Adrenal gland (tissue), 12 donors: ENCODE data around the gene P3H2. TPM values are rescaled to one million over a fixed set of nuclear protein-coding genes. Genes with fewer than 3 reads are reported as not detected.

Experiments
- DNase-seq, 7 donors: peaks; one replicate each; pipeline ENCODE4 v3.0.0-alpha.2; 2019 to 2020
- H3K27ac ChIP-seq, 5 donors: fragments of 200-600 bp; sonication (generic) in 4 of 5; 1 replicate in 3 of 5; 2 replicates in 2 of 5; pipeline versions ENCODE4 v1.5.1 to v1.8.0; 2016 to 2020; ENCODE audit warnings: mild to moderate bottlenecking in 1 of 5
- H3K27me3 ChIP-seq: fragments of 200-600 bp; 2 replicates; pipeline ENCODE4 v1.8.0; 2021
- H3K36me3 ChIP-seq, 2 donors: fragments of 200-600 bp; replicated peaks in 1 of 2; 1 replicate in 1 of 2; 2 replicates in 1 of 2; pipeline versions ENCODE4 v1.5.1 to v1.8.0; 2018 to 2022
- H3K4me1 ChIP-seq, 2 donors: fragments of 200-600 bp; replicated peaks in 1 of 2; 1 replicate in 1 of 2; 2 replicates in 1 of 2; pipeline versions ENCODE4 v1.5.1 to v1.8.0; 2018 to 2021
- H3K4me3 ChIP-seq, 4 donors: fragments of 200-600 bp; sonication (generic) in 3 of 4; one replicate each; pipeline ENCODE4 v1.5.1; 2016 to 2018
- H3K9me3 ChIP-seq, 3 donors: fragments of 200-600 bp; sonication (generic) in 1 of 3; replicated peaks in 1 of 3; 1 replicate in 2 of 3; 2 replicates in 1 of 3; pipeline versions ENCODE4 v1.5.1 to v1.8.0; 2016 to 2021
- CTCF ChIP-seq, 6 experiments: fragments of 450-650 bp in 4 of 6; fragments of 200-600 bp in 2 of 6; sonication (generic) in 1 of 6; IDR thresholded peaks; 1 replicate in 5 of 6; 2 replicates in 1 of 6; pipeline versions ENCODE4 v1.5.1 to v1.8.0; 2016 to 2021; ENCODE audit warnings: antibody characterized with exemption in 6 of 6, mild to moderate bottlenecking in 2 of 6, moderate library complexity in 1 of 6
- POLR2A ChIP-seq, 2 donors: fragments of 450-650 bp; IDR thresholded peaks; one replicate each; pipeline ENCODE4 v1.6.1; 2017; ENCODE audit warnings: antibody characterized with exemption in 2 of 2, mild to moderate bottlenecking in 2 of 2, moderate library complexity in 1 of 2
- WGBS, 4 donors: extraction: QIAGEN DNeasy Blood & Tissue Kit in 2 of 4; methylation state at CpG; one replicate each; pipeline versions ENCODE4 v1.1.5 to v1.1.7; 2013 to 2017; 5-methylcytosine and 5-hydroxymethylcytosine counted together
- intact Hi-C, 2 donors: fragments of 100-400 bp; cut with DNase I; formaldehyde crosslinking; loops; one replicate each; pipeline versions ENCODE4 v1.14.1 to v1.15.0; 2022 to 2023
- polyA plus RNA-seq, 3 donors: library from polyadenylated mRNA; stranded (reverse); fragments of 200-250 nt in 2 of 3; fragments of 350-450 nt in 1 of 3; fragmentation: Illumina TruSeq in 1 of 3; extraction: RNeasy Lipid Tissue Mini Kit (QIAGEN cat#74804) in 1 of 3; gene quantifications; one replicate each; pipeline ENCODE4 v1.2.3, GENCODE V29; 2013 to 2014
- total RNA-seq, 9 donors: library from RNA; depleted of rRNA in 4 of 9; stranded (reverse); fragments of >200 nt in 4 of 9; fragments of 120-200 nt in 1 of 9; fragmentation: NEBNext Ultra II Directional in 1 of 9; extraction: Animal tissue kit (Norgen Biotek cat#: 25700) in 1 of 9; gene quantifications; one replicate each; pipeline versions ENCODE4 v1.1.0 to v1.2.4, GENCODE V29; 2013 to 2023
- donor health status: healthy with polysubstance abuse.
- donor health status: Bipolar disorder and iron deficiency.
- donor health status: DM: yes; HTN: yes; CAD: no.
- donor health status: DM: no; HTN: no; CAD: no.
- donor health status: DM: no; HTN: no; CAD: no.
- donor health status: DM: yes; HTN: yes; CAD: no.

Gene P3H2
- total and polyA plus RNA-seq, 12 donors, result 22.8 to 175 (median 88.1) TPM

- 45 to 58% (median 50%) methylated on average over 4 of the region's 4 CpGs for WGBS, 4 donors
Observed at GRCh38 chr3:190097025-190097424, 23.7 kb downstream of the P3H2 start.

GRCh38 chr3:190096345-190096744, 24.4 kb downstream of the P3H2 start:
- Histone ChIP-seq H3K27me3 (no peaks in the 10 kb centered on the region), H3K4me1 (peaks cover 38 to 79% of the 10 kb centered on the region in 2 donors), H3K36me3 (no peaks in the 10 kb centered on the region), H3K9me3 (no peaks in the 10 kb centered on the region), H3K4me3 (no peak overlapping the region), H3K27ac (peak overlapping the region in 4 of 5 donors; percentile 35 to 65 (median 58))
- 63 to 72% (median 71%) methylated on average over 4 of the region's 4 CpGs for WGBS, 4 donors
- no peak for DNase-seq
- no peak for TF ChIP-seq CTCF (IDR thresholded peaks at IDR 0.05)
- no peak for TF ChIP-seq POLR2A (IDR thresholded peaks at IDR 0.05)
- intact Hi-C loops, result no loop called here

More at GRCh38 chr3:190097025-190097424, 23.7 kb downstream of the P3H2 start:
- DNase-seq, result no peak
- peaks cover 41 to 79% of the 10 kb centered on the region in 2 donors for H3K4me1 ChIP-seq
- no peaks in the 10 kb centered on the region for H3K27me3 ChIP-seq
- no peaks in the 10 kb centered on the region for H3K9me3 ChIP-seq
- TF ChIP-seq POLR2A (IDR thresholded peaks at IDR 0.05), result no peak
- intact Hi-C loops, result no loop called here
- H3K27ac ChIP-seq, result peak overlapping the region in 4 of 5 donors; percentile 42 to 65 (median 58)
- H3K4me3 ChIP-seq, result no peak overlapping the region
- H3K36me3 ChIP-seq, result no peaks in the 10 kb centered on the region

GRCh38 chr3:190094160-190094718, 26.5 kb downstream of the P3H2 start:
- 3 to 20% (median 16%) methylated on average over 1 of the region's 1 CpG for WGBS, 4 donors
- Histone ChIP-seq H3K4me3 (peak overlapping the region in 1 of 4 donors; percentile 22), H3K4me1 (peaks cover 38 to 71% of the 10 kb centered on the region in 2 donors), H3K27me3 (no peaks in the 10 kb centered on the region), H3K27ac (peak overlapping the region; percentile 10 to 86 (median 67)), H3K9me3 (no peaks in the 10 kb centered on the region), H3K36me3 (no peaks in the 10 kb centered on the region)
- TF ChIP-seq POLR2A (IDR thresholded peaks at IDR 0.05), result peak in 1 of 2 donors; percentile 16
- TF ChIP-seq CTCF (IDR thresholded peaks at IDR 0.05), result no peak
- intact Hi-C loops, result no loop called here
- peak; percentile 78 to 93 (median 88) for DNase-seq

- Histone ChIP-seq H3K4me3 (no peak overlapping the region), H3K36me3 (no peaks in the 10 kb centered on the region), H3K4me1 (peaks cover 35 to 76% of the 10 kb centered on the region in 2 donors), H3K27me3 (no peaks in the 10 kb centered on the region), H3K27ac (peak overlapping the region in 4 of 5 donors; percentile 54 to 79 (median 70)), H3K9me3 (no peaks in the 10 kb centered on the region)
- intact Hi-C loops, result no loop called here
- WGBS, 4 donors, result 11 to 20% (median 15%) methylated on average over 2 of the region's 2 CpGs
- no peak for DNase-seq
- TF ChIP-seq POLR2A (IDR thresholded peaks at IDR 0.05) (peak in 1 of 2 donors; percentile 36), CTCF (IDR thresholded peaks at IDR 0.05) (no peak)
Observed at GRCh38 chr3:190092250-190092649, 28.4 kb downstream of the P3H2 start.

GRCh38 chr3:190089711-190090110, 31.0 kb downstream of the P3H2 start:
- WGBS, 4 donors, result 63 to 87% (median 71%) methylated on average over 4 of the region's 4 CpGs
- H3K36me3 ChIP-seq, result no peaks in the 10 kb centered on the region
- no peak for TF ChIP-seq POLR2A (IDR thresholded peaks at IDR 0.05)
- TF ChIP-seq CTCF (IDR thresholded peaks at IDR 0.05), result no peak
- no peaks in the 10 kb centered on the region for H3K9me3 ChIP-seq
- H3K27me3 ChIP-seq, result no peaks in the 10 kb centered on the region
- DNase-seq, result no peak
- peaks cover 25 to 64% of the 10 kb centered on the region in 2 donors for H3K4me1 ChIP-seq
- H3K27ac ChIP-seq, result peak overlapping the region in 3 of 5 donors; percentile 26 to 38 (median 29)
- H3K4me3 ChIP-seq, result no peak overlapping the region
- intact Hi-C loops, result no loop called here
